H1 (cell line): Measurements from ENCODE around the gene PRMT1. TPM values are rescaled to one million over a fixed set of nuclear protein-coding genes. Genes with fewer than 3 reads are reported as not detected.

ENCODE experiments used
- ATF2 ChIP-seq: IDR thresholded peaks from 2 replicates; pipeline ENCODE4 v1.6.1; 2012; ENCODE audit warnings: low read length, inconsistent platforms
- CHD7 ChIP-seq: fragments of 300-600 bp; sonication (generic); IDR thresholded peaks from 2 replicates; pipeline ENCODE4 v1.7.1; 2012; ENCODE audit warnings: low read length, moderate library complexity, mild to moderate bottlenecking, inconsistent platforms; ENCODE audit not compliant: insufficient replicate concordance
- GTF2F1 ChIP-seq: IDR thresholded peaks from 2 replicates; pipeline ENCODE4 v1.6.1; 2012; ENCODE audit warnings: low read depth, low read length, improper control_type of control experiment, borderline replicate concordance
- RAD21 ChIP-seq, 2 experiments: IDR thresholded peaks in 1 of 2; conservative IDR thresholded peaks in 1 of 2; 2 replicates each; pipeline ENCODE4 v1.6.1; 2011; ENCODE audit warnings: low read depth in 2 of 2, low read length in 2 of 2, improper control_type of control experiment in 1 of 2, inconsistent platforms in 1 of 2, mild to moderate bottlenecking in 1 of 2, moderate library complexity in 1 of 2
- SP1 ChIP-seq: IDR thresholded peaks from 2 replicates; pipeline ENCODE4 v1.6.1; 2011; ENCODE audit warnings: low read depth, low read length
- USF2 ChIP-seq: IDR thresholded peaks from 2 replicates; pipeline ENCODE4 v1.6.1; 2011; ENCODE audit warnings: low read length, improper control_type of control experiment
- polyA plus RNA-seq, 7 experiments: library from polyadenylated mRNA; depleted of rRNA in 3 of 7; stranded (reverse) in 5 of 7; unstranded in 2 of 7; fragments of >200 nt in 5 of 7; fragments of 200-250 nt in 2 of 7; gene quantifications; 1 replicate in 5 of 7; 2 replicates in 1 of 7; 4 replicates in 1 of 7; pipeline versions ENCODE4 v1.2.1 to v1.2.3, GENCODE V29; 2011 to 2013; ENCODE audit warnings: missing spikeins in 2 of 7, mixed read lengths in 2 of 7
- total RNA-seq: library from RNA; stranded (reverse); fragmentation: NEBNext Ultra II Directional; extraction: Animal tissue kit (Norgen Biotek cat#: 25700); gene quantifications from 2 replicates; pipeline ENCODE4 v1.2.1, GENCODE V29; 2021

Gene PRMT1
- total and polyA plus RNA-seq, 2 of the 8 experiments (the other 6 are each of a cell fraction or from before 2014, with no cell fraction given): 561 to 1,215 TPM

DNA sequence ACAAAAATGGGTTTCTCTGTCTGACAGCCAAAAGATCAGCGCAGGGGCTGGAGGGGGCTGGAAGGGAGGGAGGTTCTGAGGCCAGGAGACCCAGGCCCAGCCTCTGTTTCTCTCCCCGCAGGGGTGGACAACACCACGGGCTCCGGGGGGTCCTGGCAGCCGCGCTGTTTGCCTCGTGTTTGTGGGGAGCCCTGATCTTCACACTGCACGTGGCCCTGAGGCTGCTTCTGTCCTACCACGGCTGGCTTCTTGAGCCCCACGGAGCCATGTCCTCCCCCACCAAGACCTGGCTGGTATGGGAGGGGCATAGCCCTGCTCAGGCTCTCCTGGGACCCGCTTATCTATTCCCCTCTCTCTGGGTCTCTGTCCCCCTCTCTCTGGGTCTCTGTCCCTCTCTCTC, 23.5 kb downstream of the PRMT1 start (continued):
- TF ChIP-seq ATF2 (no peak), GTF2F1 (no peak), SP1 (no peak), USF2 (no peak), CHD7 (no peak), RAD21 (IDR thresholded peaks at IDR 0.05 in 1 of 2, conservative IDR thresholded peaks at IDR 0.05 in 1 of 2; ENCODE audit: low read depth in 2 of 2, low read length in 2 of 2) (no peak)
